OCI-LY1 (cell line): ENCODE data around the gene PRKAR2B.

ENCODE experiments used
- H2AFZ ChIP-seq: fragments of 200-600 bp; sonication (generic), shearing (Covaris generic); 2 replicates; pipeline ENCODE4 v1.6.0; 2014; ENCODE audit warnings: antibody characterized with exemption, mild to moderate bottlenecking, low read length
- H3F3A ChIP-seq: fragments of 200-600 bp; sonication (generic), shearing (Covaris generic); 2 replicates; pipeline ENCODE4 v1.6.0; 2014; ENCODE audit warnings: mild to moderate bottlenecking, antibody characterized with exemption, low read length, moderate library complexity; ENCODE audit not compliant: insufficient read depth
- H3K27ac ChIP-seq: fragments of 200-600 bp; sonication (generic); 2 replicates; pipeline ENCODE4 v1.5.1; 2014; ENCODE audit warnings: low read length, mixed run types, mild to moderate bottlenecking, low read depth; ENCODE audit not compliant: poor library complexity, severe bottlenecking
- H3K27me3 ChIP-seq: fragments of 200-600 bp; sonication (generic); 2 replicates; pipeline ENCODE4 v1.6.0; 2014; ENCODE audit warnings: antibody characterized with exemption, mild to moderate bottlenecking, low read length, moderate library complexity; ENCODE audit not compliant: insufficient read depth
- H3K36me3 ChIP-seq: fragments of 200-600 bp; sonication (generic); 2 replicates; pipeline ENCODE4 v1.6.1; 2014; ENCODE audit warnings: mild to moderate bottlenecking, antibody characterized with exemption, low read length, moderate library complexity, mixed read lengths; ENCODE audit not compliant: insufficient read depth
- H3K4me1 ChIP-seq: fragments of 200-600 bp; sonication (generic); 2 replicates; pipeline ENCODE4 v1.5.1; 2014; ENCODE audit warnings: mild to moderate bottlenecking, low read length, moderate library complexity; ENCODE audit not compliant: insufficient read depth, severe bottlenecking
- H3K4me2 ChIP-seq: fragments of 200-600 bp; sonication (generic), shearing (Covaris generic); 2 replicates; pipeline ENCODE4 v1.6.1; 2014; ENCODE audit warnings: low read length
- H3K4me3 ChIP-seq: fragments of 200-600 bp; sonication (generic); 2 replicates; pipeline ENCODE4 v1.5.1; 2014; ENCODE audit warnings: low read length, low read depth, mild to moderate bottlenecking, mixed read lengths; ENCODE audit not compliant: poor library complexity, severe bottlenecking
- H3K79me2 ChIP-seq: fragments of 200-600 bp; shearing (Covaris generic); 2 replicates; pipeline ENCODE4 v1.6.1; 2016; ENCODE audit warnings: mixed run types, low read length, mixed read lengths; ENCODE audit not compliant: insufficient read depth
- H3K9ac ChIP-seq: fragments of 200-600 bp; sonication (generic), shearing (Covaris generic); 2 replicates; pipeline ENCODE4 v1.6.1; 2014; ENCODE audit warnings: mild to moderate bottlenecking, low read length, mixed read lengths
- H3K9me2 ChIP-seq: fragments of 200-600 bp; sonication (generic), shearing (Covaris generic); 2 replicates; pipeline ENCODE4 v1.6.1; 2014; ENCODE audit warnings: low read depth, mild to moderate bottlenecking, low read length, mixed read lengths
- H3K9me3 ChIP-seq: fragments of 200-600 bp; shearing (Covaris generic); 2 replicates; pipeline ENCODE4 v1.6.1; 2014; ENCODE audit warnings: low read length, mixed read lengths
- H4K20me1 ChIP-seq: fragments of 200-600 bp; sonication (generic), shearing (Covaris generic); 2 replicates; pipeline ENCODE4 v1.6.0; 2016; ENCODE audit warnings: mild to moderate bottlenecking, low read length; ENCODE audit not compliant: insufficient read depth
- EZH2 ChIP-seq: fragments of 200-600 bp; sonication (generic), shearing (Covaris generic); IDR thresholded peaks from 2 replicates; pipeline ENCODE4 v1.8.0; 2017; ENCODE audit warnings: borderline replicate concordance, mixed run types, mild to moderate bottlenecking, antibody characterized with exemption, low read length, moderate library complexity, mixed read lengths
- TF ChIP-seq, protein P1 (sequence below): fragments of 200-600 bp; sonication (generic), shearing (Covaris generic); IDR thresholded peaks from 2 replicates; pipeline ENCODE4 v1.5.1; 2017; ENCODE audit warnings: mild to moderate bottlenecking, antibody characterized with exemption, low read length, moderate library complexity, mixed read lengths

The PRKAR2B gene

DNA sequence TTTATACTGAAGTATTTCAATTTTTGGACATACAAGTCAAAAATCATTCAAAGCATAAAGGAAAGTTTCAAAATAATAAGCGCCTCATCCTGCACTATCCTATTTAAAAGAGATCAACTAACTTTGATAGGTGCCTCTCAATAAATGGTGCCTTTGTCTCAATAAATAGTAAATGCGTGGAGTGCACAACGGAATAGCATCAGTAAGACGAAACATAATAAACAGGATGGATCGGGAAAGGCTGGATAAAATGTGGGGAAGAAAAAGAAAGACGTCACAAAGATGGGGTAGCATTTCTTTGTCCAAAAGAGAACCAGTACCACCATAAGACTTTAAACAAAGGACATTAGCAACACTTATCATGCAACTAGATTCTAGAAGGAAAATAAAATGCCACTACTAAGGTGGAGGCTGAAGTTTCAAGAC is 571 bp upstream of the PRKAR2B start:
- Histone ChIP-seq H3F3A (no peaks in the 10 kb centered on the region), H3K4me1 (peaks cover 16% of the 10 kb centered on the region), H2AFZ (no peak overlapping the region; the same call in 1 of the 2 replicates), H3K9me2 (no peaks in the 10 kb centered on the region), H4K20me1 (no peaks in the 10 kb centered on the region), H3K4me2 (peak overlapping the region; percentile 96), H3K79me2 (no peaks in the 10 kb centered on the region), H3K9me3 (no peaks in the 10 kb centered on the region), H3K36me3 (no peaks in the 10 kb centered on the region), H3K27ac (no peak overlapping the region), H3K27me3 (no peaks in the 10 kb centered on the region), H3K4me3 (peak overlapping the region; percentile 67), H3K9ac (peak overlapping the region; percentile 55)
- no peak for TF ChIP-seq EZH2
- TF ChIP-seq, protein P1, sequence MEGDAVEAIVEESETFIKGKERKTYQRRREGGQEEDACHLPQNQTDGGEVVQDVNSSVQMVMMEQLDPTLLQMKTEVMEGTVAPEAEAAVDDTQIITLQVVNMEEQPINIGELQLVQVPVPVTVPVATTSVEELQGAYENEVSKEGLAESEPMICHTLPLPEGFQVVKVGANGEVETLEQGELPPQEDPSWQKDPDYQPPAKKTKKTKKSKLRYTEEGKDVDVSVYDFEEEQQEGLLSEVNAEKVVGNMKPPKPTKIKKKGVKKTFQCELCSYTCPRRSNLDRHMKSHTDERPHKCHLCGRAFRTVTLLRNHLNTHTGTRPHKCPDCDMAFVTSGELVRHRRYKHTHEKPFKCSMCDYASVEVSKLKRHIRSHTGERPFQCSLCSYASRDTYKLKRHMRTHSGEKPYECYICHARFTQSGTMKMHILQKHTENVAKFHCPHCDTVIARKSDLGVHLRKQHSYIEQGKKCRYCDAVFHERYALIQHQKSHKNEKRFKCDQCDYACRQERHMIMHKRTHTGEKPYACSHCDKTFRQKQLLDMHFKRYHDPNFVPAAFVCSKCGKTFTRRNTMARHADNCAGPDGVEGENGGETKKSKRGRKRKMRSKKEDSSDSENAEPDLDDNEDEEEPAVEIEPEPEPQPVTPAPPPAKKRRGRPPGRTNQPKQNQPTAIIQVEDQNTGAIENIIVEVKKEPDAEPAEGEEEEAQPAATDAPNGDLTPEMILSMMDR, result no peak

DNA sequence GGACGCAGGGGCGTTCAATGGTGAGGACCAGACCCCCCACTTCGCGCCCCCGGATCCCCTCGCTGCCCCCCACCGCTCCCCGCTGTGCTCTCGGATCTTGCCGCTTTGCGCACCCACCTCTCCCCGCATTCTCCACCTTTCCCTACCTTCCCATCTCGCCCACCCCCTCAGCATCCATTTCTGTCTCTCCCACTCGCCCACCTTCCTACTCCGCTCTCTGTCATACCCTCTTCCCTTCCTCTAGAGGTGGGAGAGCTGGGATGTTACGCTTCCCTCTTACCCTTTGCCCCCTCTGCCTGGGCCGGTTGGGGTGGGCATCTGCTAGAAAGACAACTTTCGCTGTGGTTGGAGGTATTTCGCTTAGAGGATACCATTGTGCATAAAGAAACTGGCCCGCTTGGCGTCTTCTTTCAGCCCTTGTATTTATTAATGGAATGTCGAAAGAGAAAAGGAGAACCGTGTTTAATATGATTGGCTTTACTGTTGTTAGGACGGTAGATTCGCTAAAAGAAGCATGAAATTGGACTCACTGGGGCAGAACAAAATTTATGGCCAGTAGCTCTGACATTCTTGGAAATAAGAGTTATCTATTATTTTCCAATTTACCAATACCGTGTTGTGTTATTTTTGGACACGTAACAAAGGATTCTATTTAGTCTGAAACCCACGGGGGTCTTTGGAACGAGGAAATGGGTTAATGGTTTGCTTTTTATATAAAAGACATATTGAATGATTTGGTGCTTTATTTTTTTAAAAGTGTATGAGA is 873 bp downstream of the PRKAR2B start:
- Histone ChIP-seq H3K27me3 (no peaks in the 10 kb centered on the region), H3K4me1 (peaks cover 16% of the 10 kb centered on the region), H3K9ac (peak overlapping the region; percentile 48; the same call in 1 of the 2 replicates), H3K79me2 (no peaks in the 10 kb centered on the region), H3K36me3 (no peaks in the 10 kb centered on the region), H3K27ac (no peak overlapping the region), H3K4me2 (peak overlapping the region; percentile 92), H4K20me1 (no peaks in the 10 kb centered on the region), H3F3A (no peaks in the 10 kb centered on the region), H3K9me2 (no peaks in the 10 kb centered on the region), H3K9me3 (no peaks in the 10 kb centered on the region), H3K4me3 (peak overlapping the region; percentile 66), H2AFZ (no peak overlapping the region)
- TF ChIP-seq EZH2, result no peak
- TF ChIP-seq, protein P1, result no peak

GRCh38 chr7:107045980-107046379 is 1.5 kb downstream of the PRKAR2B start:
- Histone ChIP-seq H3K4me3 (no peak overlapping the region), H3K4me1 (peaks cover 16% of the 10 kb centered on the region), H3K9ac (no peak overlapping the region), H3K9me3 (no peaks in the 10 kb centered on the region), H3K27me3 (no peaks in the 10 kb centered on the region), H3K79me2 (no peaks in the 10 kb centered on the region), H4K20me1 (no peaks in the 10 kb centered on the region), H3F3A (no peaks in the 10 kb centered on the region), H3K4me2 (no peak overlapping the region), H3K36me3 (no peaks in the 10 kb centered on the region), H3K27ac (no peak overlapping the region), H3K9me2 (no peaks in the 10 kb centered on the region), H2AFZ (no peak overlapping the region)
- no peak for TF ChIP-seq EZH2
- TF ChIP-seq, protein P1, result no peak
